GM12872 (cell line): ENCODE data around the gene FITM1.

Source experiments
- TF ChIP-seq, protein P1 (sequence below): IDR thresholded peaks from 3 replicates; pipeline ENCODE4 v1.5.1; 2011; ENCODE audit warnings: low read depth, mild to moderate bottlenecking, low read length, moderate library complexity; ENCODE audit not compliant: insufficient read depth

The FITM1 gene

DNA sequence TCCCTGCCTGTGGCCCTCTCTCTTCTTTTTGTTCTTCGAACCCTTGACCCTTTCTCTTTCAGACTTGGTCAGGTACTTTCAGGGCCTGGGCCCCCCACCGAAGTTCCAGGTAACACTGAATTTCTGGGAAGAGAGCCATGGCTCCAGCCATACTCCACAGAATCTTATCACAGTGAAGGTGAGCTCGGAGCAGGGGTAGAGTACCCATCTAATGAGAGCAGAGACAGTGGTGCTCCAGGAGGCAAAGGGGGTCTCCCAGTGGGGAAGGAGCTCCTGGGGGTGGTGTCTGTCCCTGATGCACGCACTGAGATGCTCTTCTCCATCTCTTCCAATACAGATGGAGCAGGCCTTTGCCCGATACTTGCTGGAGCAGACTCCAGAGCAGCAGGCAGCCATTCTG is 35.3 kb downstream of the FITM1 start:
- TF ChIP-seq, protein P1, sequence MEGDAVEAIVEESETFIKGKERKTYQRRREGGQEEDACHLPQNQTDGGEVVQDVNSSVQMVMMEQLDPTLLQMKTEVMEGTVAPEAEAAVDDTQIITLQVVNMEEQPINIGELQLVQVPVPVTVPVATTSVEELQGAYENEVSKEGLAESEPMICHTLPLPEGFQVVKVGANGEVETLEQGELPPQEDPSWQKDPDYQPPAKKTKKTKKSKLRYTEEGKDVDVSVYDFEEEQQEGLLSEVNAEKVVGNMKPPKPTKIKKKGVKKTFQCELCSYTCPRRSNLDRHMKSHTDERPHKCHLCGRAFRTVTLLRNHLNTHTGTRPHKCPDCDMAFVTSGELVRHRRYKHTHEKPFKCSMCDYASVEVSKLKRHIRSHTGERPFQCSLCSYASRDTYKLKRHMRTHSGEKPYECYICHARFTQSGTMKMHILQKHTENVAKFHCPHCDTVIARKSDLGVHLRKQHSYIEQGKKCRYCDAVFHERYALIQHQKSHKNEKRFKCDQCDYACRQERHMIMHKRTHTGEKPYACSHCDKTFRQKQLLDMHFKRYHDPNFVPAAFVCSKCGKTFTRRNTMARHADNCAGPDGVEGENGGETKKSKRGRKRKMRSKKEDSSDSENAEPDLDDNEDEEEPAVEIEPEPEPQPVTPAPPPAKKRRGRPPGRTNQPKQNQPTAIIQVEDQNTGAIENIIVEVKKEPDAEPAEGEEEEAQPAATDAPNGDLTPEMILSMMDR, result no peak

DNA sequence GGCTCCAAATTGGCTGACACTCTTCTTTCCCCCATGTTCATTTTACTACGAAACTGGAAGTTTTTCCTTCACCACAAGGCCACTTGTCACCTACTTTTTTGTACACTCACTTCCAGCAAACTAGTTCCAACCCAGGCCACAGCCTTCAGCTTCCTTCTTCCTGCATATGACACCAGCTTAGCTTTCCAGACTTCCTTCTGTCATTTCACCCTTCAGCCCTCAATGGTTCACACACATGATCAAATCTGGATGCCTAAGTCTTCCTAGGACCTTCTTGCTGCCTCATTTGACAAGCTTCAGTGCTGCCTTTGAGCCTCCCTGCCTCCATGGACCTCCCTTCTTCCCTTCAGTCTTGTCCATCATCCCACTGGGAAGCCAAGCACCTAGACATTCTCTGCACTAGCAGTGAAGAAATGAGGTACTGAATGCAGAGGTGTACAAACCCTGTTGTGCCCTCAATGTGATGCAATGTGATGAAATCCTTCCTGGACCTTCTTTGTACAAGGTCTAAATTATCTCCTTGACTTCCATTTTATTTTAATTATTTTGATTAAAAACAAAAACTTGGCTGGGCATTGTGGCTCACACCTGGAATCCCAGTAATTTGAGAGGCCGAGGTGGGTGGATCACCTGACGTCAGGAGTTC is 37.1 kb downstream of the FITM1 start:
- TF ChIP-seq, protein P1, result no peak

DNA sequence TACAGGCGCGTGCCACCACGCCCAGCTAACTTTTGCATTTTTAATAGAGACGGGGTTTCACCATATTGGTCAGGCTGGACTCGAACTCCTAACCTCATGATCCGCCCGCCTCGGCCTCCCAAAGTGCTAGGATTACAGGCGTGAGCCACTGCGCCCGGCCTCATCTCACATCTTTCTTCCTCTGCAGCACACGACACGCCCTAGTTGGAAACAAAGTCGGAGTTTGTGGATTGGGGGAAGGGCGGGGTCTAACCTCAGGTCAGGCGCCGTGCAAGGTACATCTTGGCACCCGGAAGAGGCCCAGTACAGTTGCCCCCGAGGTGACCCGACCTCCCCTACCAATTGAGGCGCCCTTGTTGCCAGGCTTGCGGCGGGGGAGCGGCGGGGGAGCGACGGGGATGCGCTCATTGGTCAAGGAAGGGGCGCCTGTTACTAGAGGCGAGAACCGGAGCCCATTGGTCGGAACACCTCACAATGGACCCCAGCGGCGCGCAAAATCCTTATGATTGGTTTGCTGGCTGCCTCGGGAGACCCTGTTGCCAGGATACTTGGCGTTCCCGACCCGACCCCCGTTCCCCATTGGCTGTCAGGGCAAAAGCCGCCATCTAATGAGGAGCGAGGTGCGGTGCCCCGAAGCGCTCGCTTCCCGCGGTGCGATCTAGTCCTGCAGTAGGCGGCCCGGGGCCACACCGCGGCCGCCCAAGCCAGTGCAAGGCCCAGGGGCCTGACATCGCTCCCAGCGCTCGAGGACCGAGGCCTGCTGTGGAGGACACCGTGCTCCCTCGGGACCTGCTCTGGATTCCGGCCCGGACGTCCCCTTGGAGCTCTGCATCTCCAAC is 41.2 kb downstream of the FITM1 start, which contains the start of gene REC8:
REC8 (plus strand) TSS at position 659 of the 839 bp plus-strand sequence. CDS start 473 bp downstream, outside the sequence.
- TF ChIP-seq, protein P1, result no peak

DNA sequence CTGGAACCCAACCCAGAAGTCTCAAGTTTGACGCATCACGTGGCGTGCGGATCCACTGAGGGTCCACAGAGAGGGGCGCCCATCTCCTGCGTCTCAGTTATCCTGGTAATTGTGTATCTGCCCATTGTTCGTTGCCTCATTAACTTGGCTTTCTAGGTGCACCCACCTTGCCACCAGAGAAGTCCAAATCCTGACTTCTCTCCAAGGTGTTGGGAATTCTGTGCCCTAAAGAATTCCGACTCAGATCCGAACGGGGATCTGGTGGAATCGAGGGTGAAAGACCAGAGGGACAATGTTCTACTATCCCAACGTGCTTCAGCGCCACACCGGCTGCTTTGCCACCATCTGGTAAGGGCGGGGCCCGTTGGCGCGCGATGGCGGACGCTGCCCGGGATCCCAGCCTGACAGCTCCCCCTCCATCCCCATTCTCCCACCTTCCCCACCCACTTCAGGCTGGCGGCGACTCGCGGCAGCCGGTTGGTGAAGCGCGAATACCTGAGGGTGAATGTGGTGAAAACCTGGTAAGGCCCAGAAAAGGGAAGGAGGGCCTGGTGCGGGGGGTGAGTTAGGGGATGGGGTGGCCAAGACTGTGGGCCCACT is 41.9 kb downstream of the FITM1 start:
- TF ChIP-seq, protein P1, result no peak

DNA sequence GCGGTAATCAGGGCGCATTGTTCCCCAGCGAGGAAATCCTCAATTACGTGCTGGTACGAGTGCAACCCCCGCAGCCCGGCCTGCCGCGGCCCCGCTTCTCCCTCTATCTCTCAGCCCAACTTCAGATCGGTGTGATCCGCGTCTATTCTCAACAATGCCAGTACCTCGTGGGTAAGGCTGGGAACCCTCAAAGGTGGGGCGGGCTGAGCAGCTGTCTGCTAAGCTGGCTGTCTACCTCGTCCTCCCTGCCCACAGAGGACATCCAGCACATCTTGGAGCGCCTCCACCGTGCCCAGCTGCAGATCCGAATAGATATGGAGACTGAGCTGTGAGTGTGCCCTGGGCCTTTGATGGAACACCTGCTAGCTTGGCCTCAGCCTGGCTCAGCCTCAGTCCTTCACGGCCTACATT is 42.4 kb downstream of the FITM1 start:
- TF ChIP-seq, protein P1, result no peak

DNA sequence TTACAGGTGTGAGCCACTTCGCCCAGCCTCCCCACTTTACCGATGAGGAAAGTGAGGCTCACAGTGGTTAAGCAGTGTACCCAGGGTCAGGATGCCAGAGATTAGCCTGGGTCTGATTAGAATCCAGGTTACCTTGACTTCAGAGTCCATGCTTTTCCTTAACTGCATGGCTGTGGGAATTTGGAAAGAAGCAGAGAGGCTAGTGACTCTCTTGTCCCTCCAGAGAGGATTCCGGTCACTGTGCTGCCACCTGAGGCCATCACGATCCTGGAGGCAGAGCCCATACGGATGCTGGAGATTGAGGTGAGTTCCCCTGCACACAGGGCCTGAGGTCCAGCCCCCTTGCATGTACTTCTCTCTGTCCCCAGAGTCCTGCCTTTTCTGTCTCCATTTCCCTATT is 46.1 kb downstream of the FITM1 start:
- TF ChIP-seq, protein P1, result no peak

DNA sequence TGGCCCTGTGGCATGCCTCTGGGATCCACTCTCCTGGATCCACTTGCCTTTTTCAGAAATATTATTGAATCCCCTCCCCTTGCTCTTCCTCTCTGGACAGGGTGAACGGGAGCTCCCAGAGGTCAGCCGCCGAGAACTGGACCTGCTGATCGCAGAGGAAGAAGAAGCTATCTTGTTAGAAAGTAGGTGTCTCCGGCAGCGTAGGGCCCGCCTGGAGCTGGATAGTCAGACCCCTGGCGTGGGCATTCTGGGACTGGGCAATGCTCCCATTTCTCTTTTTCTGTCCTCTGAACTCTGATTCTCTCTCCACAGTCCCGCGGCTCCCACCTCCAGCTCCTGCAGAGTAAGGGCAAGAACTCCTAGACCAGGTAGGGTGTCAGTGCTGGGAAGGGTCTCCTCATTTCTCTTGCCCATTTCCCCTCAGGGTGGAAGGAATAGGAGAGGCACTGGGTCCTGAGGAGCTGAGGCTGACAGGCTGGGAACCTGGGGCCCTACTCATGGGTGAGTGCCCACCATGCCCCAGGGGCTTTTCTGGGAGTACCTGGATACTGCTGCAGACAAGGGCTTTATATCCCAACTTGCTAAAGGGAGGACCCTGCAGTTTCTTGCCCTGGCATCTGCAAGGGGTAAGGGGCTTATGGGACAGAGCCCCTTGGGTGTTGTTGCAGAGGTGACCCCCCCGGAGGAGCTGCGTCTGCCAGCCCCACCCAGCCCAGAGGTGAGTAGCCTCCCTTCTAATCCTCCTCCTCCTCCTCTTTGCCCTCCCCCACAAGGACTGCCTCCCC is 46.8 kb downstream of the FITM1 start:
- TF ChIP-seq, protein P1, result no peak
